IMR-90 (cell line): ENCODE data around the gene GSN. TPM values are rescaled to one million over a fixed set of nuclear protein-coding genes. Genes with fewer than 3 reads are reported as not detected.

Experiments used
- ATAC-seq: fragments of 200-7000 bp; cut with Tn5 transposase; 2 replicates; pipeline ENCODE4 v1.9.1; 2020; ENCODE audit warnings: low read depth, mild to moderate bottlenecking, moderate library complexity
- BruUV-seq: library from RNA; stranded (reverse); fragments of 400-500 nt; replicated peaks from 2 replicates; lab custom pipeline; 2021; lab: Mats Ljungman, UMichigan
- CTCF ChIA-PET: fragments of 300-600 bp; formaldehyde crosslinking; extraction: SDS; loops from one replicate; lab custom pipeline; 2021; ENCODE audit warnings: antibody characterized with exemption; lab: Yijun Ruan, JAX
- POLR2A ChIA-PET: fragments of 300-600 bp; sonication (Branson Sonifier 250); formaldehyde crosslinking; loops from one replicate; lab custom pipeline; 2022; ENCODE audit warnings: antibody characterized with exemption; ENCODE audit not compliant: unreplicated experiment; lab: Charles Lee
- DNase-seq: peaks from one replicate; pipeline ENCODE4 v3.0.0; 2013
- H2AFZ ChIP-seq: replicated peaks from 2 replicates; pipeline ENCODE3; 2013; ENCODE audit warnings: low read length, mild to moderate bottlenecking; ENCODE audit not compliant: poor library complexity
- H2AK5ac ChIP-seq: 2 replicates; pipeline ENCODE4 v1.6.1; 2013; ENCODE audit warnings: low read depth, low read length, inconsistent platforms
- H2AK9ac ChIP-seq: replicated peaks from 2 replicates; pipeline ENCODE3; 2013; ENCODE audit warnings: mild to moderate bottlenecking, low read depth, low read length, moderate library complexity; ENCODE audit not compliant: poor library complexity
- H2BK120ac ChIP-seq: 2 replicates; pipeline ENCODE4 v1.6.1; 2013; ENCODE audit warnings: low read depth, low read length, inconsistent platforms
- H2BK15ac ChIP-seq: 3 replicates; pipeline ENCODE4 v1.6.1; 2013; ENCODE audit warnings: low read depth, low read length, inconsistent platforms
- H2BK20ac ChIP-seq: 2 replicates; pipeline ENCODE4 v1.6.1; 2013; ENCODE audit warnings: low read depth, mild to moderate bottlenecking, inconsistent platforms, low read length, moderate library complexity
- H2BK5ac ChIP-seq: 2 replicates; pipeline ENCODE4 v1.6.1; 2013; ENCODE audit warnings: mild to moderate bottlenecking, low read depth, low read length, inconsistent platforms; ENCODE audit not compliant: poor library complexity, severe bottlenecking
- H3K14ac ChIP-seq: replicated peaks from 2 replicates; pipeline ENCODE4 v1.6.1; 2013; ENCODE audit warnings: low read depth, low read length, inconsistent platforms
- H3K18ac ChIP-seq: 2 replicates; pipeline ENCODE4 v1.6.1; 2013; ENCODE audit warnings: low read depth, low read length, control low read depth
- H3K23ac ChIP-seq: 2 replicates; pipeline ENCODE4 v1.6.1; 2013; ENCODE audit warnings: low read depth, low read length, inconsistent platforms
- H3K27ac ChIP-seq: 2 replicates; pipeline ENCODE4 v1.5.1; 2013; ENCODE audit warnings: mild to moderate bottlenecking, control low read depth, low read length; ENCODE audit not compliant: insufficient read depth
- H3K27me3 ChIP-seq: 2 replicates; pipeline ENCODE4 v1.6.1; 2013; ENCODE audit warnings: low read length; ENCODE audit not compliant: control insufficient read depth, insufficient read depth
- H3K36me3 ChIP-seq: 2 replicates; pipeline ENCODE4 v1.6.1; 2013; ENCODE audit warnings: low read length, mixed read lengths; ENCODE audit not compliant: control insufficient read depth, insufficient read depth
- H3K4ac ChIP-seq: 2 replicates; pipeline ENCODE4 v1.6.1; 2013; ENCODE audit warnings: low read depth, low read length, inconsistent platforms
- H3K4me1 ChIP-seq: 2 replicates; pipeline ENCODE4 v1.6.1; 2013; ENCODE audit warnings: low read length, mixed read lengths; ENCODE audit not compliant: control insufficient read depth, insufficient read depth
- H3K4me2 ChIP-seq: 2 replicates; pipeline ENCODE4 v1.6.1; 2013; ENCODE audit warnings: low read depth, mild to moderate bottlenecking, control low read depth, low read length, moderate library complexity
- H3K4me3 ChIP-seq: 2 replicates; pipeline ENCODE4 v1.5.1; 2013; ENCODE audit warnings: low read depth, mild to moderate bottlenecking, control low read depth, low read length, moderate library complexity; ENCODE audit not compliant: insufficient read depth
- H3K56ac ChIP-seq: 2 replicates; pipeline ENCODE4 v1.6.1; 2013; ENCODE audit warnings: low read length, inconsistent platforms; ENCODE audit not compliant: insufficient read depth; ENCODE audit errors: extremely low read depth
- H3K79me1 ChIP-seq, 2 experiments: 2 replicates each; pipeline ENCODE4 v1.6.1; 2013; ENCODE audit warnings: low read length in 2 of 2, inconsistent platforms in 1 of 2, low read depth in 1 of 2
- H3K9ac ChIP-seq: 2 replicates; pipeline ENCODE4 v1.6.1; 2013; ENCODE audit warnings: low read depth, low read length, control low read depth
- H3K9me1 ChIP-seq: 2 replicates; pipeline ENCODE4 v1.6.1; 2013; ENCODE audit warnings: low read length, inconsistent platforms; ENCODE audit not compliant: insufficient read depth
- H3K9me3 ChIP-seq: 2 replicates; pipeline ENCODE4 v1.6.1; 2013; ENCODE audit warnings: low read length; ENCODE audit not compliant: control insufficient read depth, insufficient read depth
- H4K20me1 ChIP-seq: 2 replicates; pipeline ENCODE4 v1.6.1; 2013; ENCODE audit warnings: low read length, inconsistent platforms; ENCODE audit not compliant: insufficient read depth
- H4K5ac ChIP-seq: 2 replicates; pipeline ENCODE4 v1.6.1; 2013; ENCODE audit warnings: mild to moderate bottlenecking, low read depth, low read length, control low read depth
- H4K8ac ChIP-seq, 2 experiments: 2 replicates each; pipeline ENCODE4 v1.6.1; 2013; ENCODE audit warnings: low read depth in 2 of 2, low read length in 2 of 2, control low read depth in 1 of 2, inconsistent platforms in 1 of 2
- H4K91ac ChIP-seq: 2 replicates; pipeline ENCODE4 v1.6.1; 2013; ENCODE audit warnings: low read depth, low read length, inconsistent platforms; ENCODE audit not compliant: insufficient read depth
- RFX5 ChIP-seq: IDR thresholded peaks from 2 replicates; pipeline ENCODE4 v1.8.0; 2012; ENCODE audit warnings: low read depth, mild to moderate bottlenecking, low read length, moderate library complexity
- WGBS, 2 experiments: methylation state at CpG; one replicate each; pipeline versions ENCODE4 v1.1.5 to v1.1.7; 2013; ENCODE audit warnings: missing lambda C conversion rate in 2 of 2; ENCODE audit not compliant: insufficient read length in 1 of 2; ENCODE audit errors: extremely low coverage in 2 of 2; 5-methylcytosine and 5-hydroxymethylcytosine counted together
- dilution Hi-C: fragments of 300-500 bp; cut with HindIII; formaldehyde crosslinking; loops from one replicate; pipeline ENCODE4 v1.14.3; 2018; ENCODE audit warnings: low sequenced_read_pairs; ENCODE audit not compliant: unreplicated experiment
- in situ Hi-C: fragments of 300-500 bp; cut with MboI; formaldehyde crosslinking; loops from 3 replicates; pipeline ENCODE4 v1.14.3; 2019; ENCODE audit warnings: low sequenced_read_pairs, inconsistent platforms, mixed read lengths
- intact Hi-C: fragments of 100-400 bp; cut with micrococcal nuclease; formaldehyde crosslinking; loops from 2 replicates; pipeline ENCODE4 v1.10.0; 2022
- polyA plus RNA-seq, 3 experiments: library from polyadenylated mRNA; depleted of rRNA; stranded (reverse); fragments of >200 nt; gene quantifications; 2 replicates each; pipeline ENCODE4 v1.2.3, GENCODE V29; 2012; ENCODE audit warnings: low replicate concordance in 1 of 3
- total RNA-seq: library from RNA; depleted of rRNA; stranded (reverse); fragments of >200 nt; gene quantifications from 2 replicates; pipeline ENCODE4 v1.2.3, GENCODE V29; 2012

GSN gene
- total and polyA plus RNA-seq, 2 of the 4 experiments (the other 2 are of a cell fraction): 495 to 547 TPM

- peaks cover 0 to 3% of the 10 kb centered on the region in 2 experiments; a peak in 1 of 4 replicates for H3K79me1 ChIP-seq
- H2BK120ac ChIP-seq: peak overlapping the region; percentile 12; the same call in 1 of the 2 replicates
- H3K4me2 ChIP-seq: no peak overlapping the region
- no peak overlapping the region; the same call in 1 of the 2 replicates for H2BK20ac ChIP-seq
- 0 out of 2 replicates have a peak, but pooled peaks cover 1% of the 10 kb centered on the region for H3K4me1 ChIP-seq
- no peak for TF ChIP-seq RFX5
- H4K20me1 ChIP-seq: no peaks in the 10 kb centered on the region
- H3K23ac ChIP-seq: peak overlapping the region; percentile 14; the same call in 1 of the 2 replicates
- no peak overlapping the region for H3K56ac ChIP-seq
- in situ Hi-C loops (no loop called here), dilution Hi-C loops (no loop called here), intact Hi-C loops (no loop called here)
- H3K18ac ChIP-seq: no peak overlapping the region
- H2BK5ac ChIP-seq: no peak overlapping the region
- WGBS, 2 experiments: 36% methylated on average over 3 of the region's 13 CpGs; no CpG with 5 or more reads in 1 of the 2 experiments
- H4K91ac ChIP-seq: no peak overlapping the region
- H3K9me1 ChIP-seq: peaks cover 5% of the 10 kb centered on the region; the same call in 1 of the 2 replicates
- no peak overlapping the region for H3K9ac ChIP-seq
- H3K27ac ChIP-seq: no peak overlapping the region
- H2AK9ac ChIP-seq: no peak overlapping the region
- no TSS peak for BruUV-seq
- no peaks in the 10 kb centered on the region for H3K9me3 ChIP-seq
- no peak overlapping the region for H3K4ac ChIP-seq
- CTCF ChIA-PET: no interaction called here
- no peak overlapping the region for H4K8ac ChIP-seq
- POLR2A ChIA-PET: no interaction called here
- H4K5ac ChIP-seq: no peak overlapping the region
- H3K27me3 ChIP-seq: no peaks in the 10 kb centered on the region
- ATAC-seq (no peak), DNase-seq (no peak)
- peak overlapping the region; percentile 31; the same call in 1 of the 2 replicates for H2AK5ac ChIP-seq
- H2BK15ac ChIP-seq: no peak overlapping the region
- H2AFZ ChIP-seq: no peak overlapping the region
- H3K14ac ChIP-seq: no peak overlapping the region
- H3K4me3 ChIP-seq: no peak overlapping the region
- H3K36me3 ChIP-seq: no peaks in the 10 kb centered on the region
These were observed 46.8 kb upstream of the GSN start for GRCh38 chr9:121220996-121221663.
